ENCODE measurements around the gene HCN3.
"Not testable (repeated sequence)": the region's sequence is repeated elsewhere in the genome, so short reads cannot be mapped to it uniquely, and the experiment has no call there.

HCN3 gene

GRCh38 chr1:155313261-155313660 is 36.0 kb downstream of the HCN3 start:
- DNase-seq (ENCODE audit: low read depth), result no peak

- DNase-seq (ENCODE audit: low read depth), result no peak
Observed at GRCh38 chr1:155316922-155317321, 39.7 kb downstream of the HCN3 start.

GRCh38 chr1:155318082-155318481 is 40.8 kb downstream of the HCN3 start:
- DNase-seq (ENCODE audit: low read depth), result no peak

- DNase-seq (ENCODE audit: low read depth), result no peak
Observed at GRCh38 chr1:155319536-155319935, 42.3 kb downstream of the HCN3 start.

- DNase-seq (ENCODE audit: low read depth), result no peak
Observed at GRCh38 chr1:155320252-155320651, 43.0 kb downstream of the HCN3 start.

GRCh38 chr1:155320661-155321617 is 43.7 kb downstream of the HCN3 start, which contains the start of gene RUSC1:
TSS of gene RUSC1 (plus strand) at chr1:155320894. CDS start at chr1:155321774, 880 bp downstream.
- DNase-seq (ENCODE audit: low read depth), result no peak

- no peak for DNase-seq (ENCODE audit: low read depth)
Observed at GRCh38 chr1:155321639-155322503, 44.6 kb downstream of the HCN3 start.

GRCh38 chr1:155322571-155322952 is 45.3 kb downstream of the HCN3 start:
- DNase-seq (ENCODE audit: low read depth), result no peak

GRCh38 chr1:155322953-155323728 is 45.9 kb downstream of the HCN3 start:
- peak; percentile 86 for DNase-seq (ENCODE audit: low read depth)

GRCh38 chr1:155323729-155324036 is 46.4 kb downstream of the HCN3 start:
- peak; percentile 76 for DNase-seq (ENCODE audit: low read depth)

- DNase-seq (ENCODE audit: low read depth), result peak; percentile 85
Observed at GRCh38 chr1:155324037-155324716, 46.9 kb downstream of the HCN3 start.

GRCh38 chr1:155324717-155325602 is 47.7 kb downstream of the HCN3 start:
- peak; percentile 22 for DNase-seq (ENCODE audit: low read depth)

GRCh38 chr1:155325603-155325893 is 48.3 kb downstream of the HCN3 start:
- DNase-seq (ENCODE audit: low read depth), result no peak

GRCh38 chr1:155326020-155326526 is 48.8 kb downstream of the HCN3 start:
- no peak for DNase-seq (ENCODE audit: low read depth)

- no peak for DNase-seq (ENCODE audit: low read depth)
Observed at GRCh38 chr1:155326631-155327037, 49.4 kb downstream of the HCN3 start.

- DNase-seq (ENCODE audit: low read depth), result no peak
Observed at GRCh38 chr1:155327981-155328380, 50.7 kb downstream of the HCN3 start.

- DNase-seq (ENCODE audit: low read depth), result not testable (repeated sequence)
Observed at GRCh38 chr1:155328856-155329255, 51.6 kb downstream of the HCN3 start.

- DNase-seq (ENCODE audit: low read depth), result no peak
Observed at GRCh38 chr1:155329980-155330598, 52.8 kb downstream of the HCN3 start.

- no peak for DNase-seq (ENCODE audit: low read depth)
Observed at GRCh38 chr1:155334962-155335361, 57.7 kb downstream of the HCN3 start.

Data from HS-27A (cell line).